Neural cell (in vitro differentiated cells): Measurements from ENCODE around the gene RPGRIP1L. TPM values are rescaled to one million over a fixed set of nuclear protein-coding genes. Genes with fewer than 3 reads are reported as not detected.

Source experiments
- H2AFZ ChIP-seq: fragments of 200-600, 300-800 bp; sonication (generic), shearing (Covaris generic); 2 replicates; pipeline ENCODE4 v1.6.0; 2014; ENCODE audit warnings: low read depth, mild to moderate bottlenecking, antibody characterized with exemption, low read length, moderate library complexity
- H3F3A ChIP-seq: fragments of 200-600 bp; shearing (Covaris generic); 2 replicates; pipeline ENCODE4 v1.6.1; 2016; ENCODE audit warnings: mild to moderate bottlenecking, moderate library complexity, mixed read lengths, antibody characterized with exemption, low read length; ENCODE audit not compliant: insufficient read depth, poor library complexity, severe bottlenecking
- H3K27ac ChIP-seq: fragments of 200-600, 300-800 bp; sonication (generic), shearing (Covaris generic); 2 replicates; pipeline ENCODE4 v1.5.1; 2014; ENCODE audit warnings: mild to moderate bottlenecking, low read length, moderate library complexity
- H3K27me3 ChIP-seq: fragments of 300-800, 200-600 bp; sonication (generic), shearing (Covaris generic); 2 replicates; pipeline ENCODE4 v1.6.0; 2014; ENCODE audit warnings: mild to moderate bottlenecking, low read depth, low read length, moderate library complexity; ENCODE audit not compliant: insufficient read depth
- H3K36me3 ChIP-seq: fragments of 300-800, 200-600 bp; sonication (generic), shearing (Covaris generic); 2 replicates; pipeline ENCODE4 v1.5.1; 2014; ENCODE audit warnings: mild to moderate bottlenecking, antibody characterized with exemption, low read length, moderate library complexity; ENCODE audit not compliant: insufficient read depth
- H3K4me2 ChIP-seq: fragments of 300-800, 200-600 bp; sonication (generic), shearing (Covaris generic); 2 replicates; pipeline ENCODE4 v1.6.0; 2014; ENCODE audit warnings: mild to moderate bottlenecking, low read length
- H3K4me3 ChIP-seq: fragments of 300-800, 200-600 bp; sonication (generic), shearing (Covaris generic); 2 replicates; pipeline ENCODE4 v1.5.1; 2014; ENCODE audit warnings: mild to moderate bottlenecking, low read length, moderate library complexity
- H3K79me2 ChIP-seq: fragments of 200-600 bp; shearing (Covaris generic); replicated peaks from 2 replicates; pipeline ENCODE4 v1.6.0; 2014; ENCODE audit warnings: mild to moderate bottlenecking, low read length, moderate library complexity; ENCODE audit not compliant: insufficient read depth
- H3K9ac ChIP-seq: fragments of 300-800, 200-600 bp; sonication (generic), shearing (Covaris generic); 2 replicates; pipeline ENCODE4 v1.6.1; 2016; ENCODE audit warnings: mild to moderate bottlenecking, low read length, mixed read lengths
- H3K9me2 ChIP-seq: fragments of 200-600 bp; shearing (Covaris generic); 2 replicates; pipeline ENCODE4 v1.6.1; 2016; ENCODE audit warnings: mild to moderate bottlenecking, low read length, mixed read lengths; ENCODE audit not compliant: insufficient read depth
- H3K9me3 ChIP-seq: fragments of 200-600, 300-800 bp; sonication (generic), shearing (Covaris generic); 2 replicates; pipeline ENCODE4 v1.6.1; 2016; ENCODE audit warnings: mild to moderate bottlenecking, mixed run types, low read length, moderate library complexity, mixed read lengths
- H4K20me1 ChIP-seq: fragments of 200-600 bp; shearing (Covaris generic); 2 replicates; pipeline ENCODE4 v1.6.1; 2016; ENCODE audit warnings: mild to moderate bottlenecking, mixed run types; ENCODE audit not compliant: insufficient read depth
- CTCF ChIP-seq: fragments of 450-650 bp; IDR thresholded peaks from 2 replicates; pipeline ENCODE4 v1.5.1; 2014; ENCODE audit warnings: antibody characterized with exemption, mild to moderate bottlenecking, moderate library complexity; ENCODE audit not compliant: poor library complexity, severe bottlenecking
- EP300 ChIP-seq: fragments of 450-650 bp; conservative IDR thresholded peaks from 2 replicates; pipeline ENCODE4 v1.6.1; 2014; ENCODE audit warnings: antibody characterized with exemption, mild to moderate bottlenecking, moderate library complexity; ENCODE audit not compliant: poor library complexity, severe bottlenecking
- EZH2 ChIP-seq: fragments of 200-600, 300-800 bp; shearing (Covaris generic), sonication (generic); IDR thresholded peaks from 2 replicates; pipeline ENCODE4 v1.6.1; 2014; ENCODE audit warnings: antibody characterized with exemption, low read length, borderline replicate concordance, mild to moderate bottlenecking; ENCODE audit not compliant: insufficient read depth, poor library complexity, severe bottlenecking
- POLR2AphosphoS5 ChIP-seq: IDR thresholded peaks from 2 replicates; pipeline ENCODE4 v1.6.1; 2012
- RAD21 ChIP-seq: fragments of 450-650 bp; conservative IDR thresholded peaks from 2 replicates; pipeline ENCODE4 v1.6.1; 2014; ENCODE audit warnings: antibody characterized with exemption, mild to moderate bottlenecking, moderate library complexity
- REST ChIP-seq: IDR thresholded peaks from 2 replicates; pipeline ENCODE4 v1.6.1; 2012; ENCODE audit warnings: borderline replicate concordance
- TAF1 ChIP-seq: IDR thresholded peaks from 2 replicates; pipeline ENCODE4 v1.6.1; 2012; ENCODE audit warnings: low read depth
- polyA plus RNA-seq: library from polyadenylated mRNA; depleted of rRNA; stranded (reverse); fragments of >200 nt; gene quantifications from 2 replicates; pipeline ENCODE4 v1.2.3, GENCODE V29; 2014

RPGRIP1L gene
- polyA plus RNA-seq, 1 donor from 2014 or later, result 24.6 TPM

GRCh38 chr16:53619235-53619634 lies 84.4 kb downstream of the RPGRIP1L start:
- Histone ChIP-seq H3K79me2 (no peaks in the 10 kb centered on the region), H3K9me3 (no peaks in the 10 kb centered on the region), H3K4me3 (no peak overlapping the region), H4K20me1 (no peaks in the 10 kb centered on the region), H3K4me2 (no peak overlapping the region), H3K9ac (no peak overlapping the region), H3K27ac (no peak overlapping the region), H3K9me2 (no peaks in the 10 kb centered on the region), H3K27me3 (peaks cover 3% of the 10 kb centered on the region), H3K36me3 (no peaks in the 10 kb centered on the region), H2AFZ (no peak overlapping the region), H3F3A (no peaks in the 10 kb centered on the region)
- peak; percentile 12 for TF ChIP-seq EP300
- TF ChIP-seq RAD21, result no peak
- TF ChIP-seq POLR2AphosphoS5, result peak; percentile 19

- H3K9me3 ChIP-seq, result no peaks in the 10 kb centered on the region
- no peak overlapping the region for H3K9ac ChIP-seq
- no peaks in the 10 kb centered on the region for H3K36me3 ChIP-seq
- no peaks in the 10 kb centered on the region for H3F3A ChIP-seq
- H4K20me1 ChIP-seq, result no peaks in the 10 kb centered on the region
- H3K9me2 ChIP-seq, result no peaks in the 10 kb centered on the region
- no peak overlapping the region for H3K27ac ChIP-seq
- H3K27me3 ChIP-seq, result peaks cover 11% of the 10 kb centered on the region
- no peaks in the 10 kb centered on the region for H3K79me2 ChIP-seq
- H3K4me3 ChIP-seq, result no peak overlapping the region
- no peak overlapping the region for H2AFZ ChIP-seq
- no peak overlapping the region for H3K4me2 ChIP-seq
- TF ChIP-seq CTCF (no peak), REST (no peak), TAF1 (no peak), RAD21 (no peak)
Measured at GRCh38 chr16:53614346-53614745, 89.3 kb downstream of the RPGRIP1L start.

GRCh38 chr16:53612003-53612402 lies 91.7 kb downstream of the RPGRIP1L start:
- Histone ChIP-seq H3K27me3 (peaks cover 9% of the 10 kb centered on the region), H3F3A (no peaks in the 10 kb centered on the region), H3K36me3 (no peaks in the 10 kb centered on the region), H3K9ac (no peak overlapping the region), H3K4me3 (no peak overlapping the region), H2AFZ (no peak overlapping the region), H3K79me2 (no peaks in the 10 kb centered on the region), H3K9me2 (no peaks in the 10 kb centered on the region), H4K20me1 (no peaks in the 10 kb centered on the region), H3K9me3 (no peaks in the 10 kb centered on the region), H3K27ac (no peak overlapping the region), H3K4me2 (no peak overlapping the region)
- TF ChIP-seq CTCF (no peak), EZH2 (no peak)
